ENCODE data around the gene GABRD.

GABRD gene

DNA sequence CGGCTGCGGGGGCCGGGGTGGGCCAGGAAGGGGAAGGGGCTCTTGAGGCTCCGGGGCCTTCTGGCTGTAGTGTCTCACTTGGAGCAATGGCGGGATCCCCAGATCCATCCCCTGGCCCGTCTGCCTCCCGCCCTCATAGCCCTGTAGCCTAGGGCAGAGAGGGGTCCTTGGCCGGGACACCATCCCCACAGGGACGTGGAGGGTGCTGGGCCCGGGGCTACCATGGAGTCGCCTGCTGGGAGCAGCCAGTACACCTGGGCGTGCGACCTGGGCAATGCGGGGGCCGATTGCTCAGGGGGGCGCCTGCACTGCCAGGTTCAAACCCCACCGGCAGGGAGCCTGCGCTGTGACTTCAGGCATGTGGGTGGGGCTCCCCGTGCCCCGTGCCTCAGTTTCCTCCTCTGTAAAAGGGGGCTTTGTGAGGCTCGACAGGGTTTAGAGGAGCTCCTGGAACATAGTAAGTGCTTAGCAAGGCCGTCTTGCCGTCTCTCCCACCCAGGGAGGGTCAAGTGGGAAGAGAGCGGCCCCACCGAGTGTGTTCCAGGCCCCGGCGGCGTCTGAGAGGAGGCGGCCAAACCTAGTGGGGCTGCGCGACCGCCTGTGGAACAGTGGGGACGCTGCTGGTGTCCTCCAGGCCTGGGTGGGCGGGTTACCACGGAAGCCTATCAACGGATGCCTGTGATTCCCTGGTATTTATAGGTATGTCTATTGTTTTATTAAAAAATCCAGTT, 51.8 kb downstream of the GABRD start:
- H3K27ac ChIP-seq = no peak overlapping the region
- TF ChIP-seq, protein P1, sequence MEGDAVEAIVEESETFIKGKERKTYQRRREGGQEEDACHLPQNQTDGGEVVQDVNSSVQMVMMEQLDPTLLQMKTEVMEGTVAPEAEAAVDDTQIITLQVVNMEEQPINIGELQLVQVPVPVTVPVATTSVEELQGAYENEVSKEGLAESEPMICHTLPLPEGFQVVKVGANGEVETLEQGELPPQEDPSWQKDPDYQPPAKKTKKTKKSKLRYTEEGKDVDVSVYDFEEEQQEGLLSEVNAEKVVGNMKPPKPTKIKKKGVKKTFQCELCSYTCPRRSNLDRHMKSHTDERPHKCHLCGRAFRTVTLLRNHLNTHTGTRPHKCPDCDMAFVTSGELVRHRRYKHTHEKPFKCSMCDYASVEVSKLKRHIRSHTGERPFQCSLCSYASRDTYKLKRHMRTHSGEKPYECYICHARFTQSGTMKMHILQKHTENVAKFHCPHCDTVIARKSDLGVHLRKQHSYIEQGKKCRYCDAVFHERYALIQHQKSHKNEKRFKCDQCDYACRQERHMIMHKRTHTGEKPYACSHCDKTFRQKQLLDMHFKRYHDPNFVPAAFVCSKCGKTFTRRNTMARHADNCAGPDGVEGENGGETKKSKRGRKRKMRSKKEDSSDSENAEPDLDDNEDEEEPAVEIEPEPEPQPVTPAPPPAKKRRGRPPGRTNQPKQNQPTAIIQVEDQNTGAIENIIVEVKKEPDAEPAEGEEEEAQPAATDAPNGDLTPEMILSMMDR (conservative IDR thresholded peaks at IDR 0.05) = no peak
- no peak for TF ChIP-seq ZFX (IDR thresholded peaks at IDR 0.05)

DNA sequence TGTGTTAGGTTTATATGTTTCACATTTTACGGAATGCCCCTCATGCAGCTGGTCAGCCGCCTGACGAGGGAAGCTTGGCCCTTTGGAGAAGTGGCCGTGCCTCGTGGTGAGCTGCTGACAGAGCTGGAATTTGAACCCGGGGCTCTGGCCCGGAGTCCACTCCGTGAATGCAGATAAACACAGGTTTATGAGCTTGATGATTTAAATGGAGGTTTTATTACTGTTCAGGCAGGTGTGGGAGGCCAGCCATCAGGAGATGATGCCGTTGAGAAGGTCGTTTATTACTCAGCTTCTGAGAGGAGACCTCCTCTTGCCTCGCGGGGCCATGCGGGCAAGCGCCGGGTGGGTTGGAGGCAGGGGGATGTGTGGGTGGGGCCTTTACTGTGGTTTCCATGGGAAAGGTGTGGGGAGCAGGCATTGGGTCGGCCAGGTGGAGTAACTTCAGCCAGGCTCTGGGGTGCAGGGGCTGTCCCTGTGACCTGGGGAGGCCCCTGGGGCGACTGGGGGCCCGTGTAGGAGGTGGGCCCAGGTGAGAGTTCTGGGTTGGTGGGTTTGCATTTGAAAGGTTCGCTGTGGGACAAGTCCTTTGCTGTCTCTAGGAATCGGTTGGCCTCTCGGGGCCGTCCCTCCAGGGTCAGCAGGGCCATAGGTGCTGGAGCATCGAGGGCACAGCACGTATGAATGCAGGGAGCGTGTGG, 53.1 kb downstream of the GABRD start:
- TF ChIP-seq, protein P1 (conservative IDR thresholded peaks at IDR 0.05) = no peak
- no peak for TF ChIP-seq ZFX (IDR thresholded peaks at IDR 0.05)
- H3K27ac ChIP-seq = no peak overlapping the region

DNA sequence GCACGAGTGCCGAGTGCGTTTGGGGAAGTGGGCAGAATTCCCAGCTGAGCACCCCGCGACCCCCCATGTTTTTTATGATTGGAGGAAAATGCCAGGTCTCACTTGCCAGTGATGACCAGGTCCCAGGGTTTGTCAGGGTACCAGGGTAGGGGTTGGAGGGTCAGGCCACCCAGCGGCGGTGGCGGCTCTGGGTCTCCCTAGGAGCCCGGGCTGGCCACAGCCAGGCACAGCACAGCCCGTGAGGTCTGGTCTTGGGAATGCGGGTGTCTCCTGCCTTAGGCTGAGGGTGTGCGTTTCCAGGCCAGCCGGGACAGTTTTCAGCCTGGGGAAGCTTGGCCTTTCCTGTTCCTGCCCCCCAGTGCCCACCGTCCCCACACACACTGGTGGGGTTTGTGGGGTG, 53.7 kb downstream of the GABRD start:
- TF ChIP-seq, protein P1 (conservative IDR thresholded peaks at IDR 0.05) = no peak
- no peak for TF ChIP-seq ZFX (IDR thresholded peaks at IDR 0.05)
- H3K27ac ChIP-seq = no peak overlapping the region

DNA sequence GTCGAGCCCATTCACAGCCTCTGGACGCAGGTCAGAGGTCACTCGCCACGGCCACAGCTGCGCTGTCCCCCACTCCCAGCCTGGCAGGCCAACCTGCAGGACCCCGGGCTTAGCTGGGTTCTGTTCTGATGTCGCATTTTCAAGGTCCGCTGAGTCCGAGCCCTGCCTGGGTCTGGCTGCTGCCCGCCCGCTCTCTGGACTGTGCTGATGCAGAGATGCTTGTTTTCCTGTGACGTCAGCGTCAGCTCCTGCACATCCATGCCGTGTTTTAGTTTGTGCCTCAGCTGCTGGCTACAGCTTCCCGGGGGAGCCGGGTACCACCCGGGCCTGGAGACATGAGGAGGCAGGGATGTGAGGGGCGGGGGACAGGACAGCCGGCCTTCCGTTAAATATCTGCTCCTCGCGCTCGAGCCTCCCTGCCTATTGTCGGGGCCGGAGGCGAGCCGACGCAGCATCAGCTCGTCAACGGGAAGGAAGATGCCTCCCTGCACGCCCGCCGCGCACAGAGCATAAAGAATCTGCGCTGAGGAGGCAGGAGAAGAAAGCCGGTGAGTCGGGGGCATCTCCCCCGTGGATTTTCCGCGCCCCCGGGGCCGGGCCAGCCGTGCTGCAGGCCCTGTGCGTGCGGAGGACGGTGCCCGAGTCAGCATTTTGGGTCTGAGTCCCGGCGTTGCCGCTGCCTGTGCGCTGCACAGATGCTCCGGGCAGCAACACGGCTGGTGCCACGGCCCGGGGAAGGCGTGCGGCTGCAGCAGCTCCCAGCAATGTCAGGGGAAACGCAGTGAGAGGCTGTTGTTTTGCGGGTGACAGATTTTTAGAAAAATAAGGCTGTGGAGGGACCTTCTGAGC, 54.5 kb downstream of the GABRD start:
- TF ChIP-seq ZFX (IDR thresholded peaks at IDR 0.05) = no peak
- TF ChIP-seq, protein P1 (conservative IDR thresholded peaks at IDR 0.05) = no peak
- H3K27ac ChIP-seq = no peak overlapping the region

DNA sequence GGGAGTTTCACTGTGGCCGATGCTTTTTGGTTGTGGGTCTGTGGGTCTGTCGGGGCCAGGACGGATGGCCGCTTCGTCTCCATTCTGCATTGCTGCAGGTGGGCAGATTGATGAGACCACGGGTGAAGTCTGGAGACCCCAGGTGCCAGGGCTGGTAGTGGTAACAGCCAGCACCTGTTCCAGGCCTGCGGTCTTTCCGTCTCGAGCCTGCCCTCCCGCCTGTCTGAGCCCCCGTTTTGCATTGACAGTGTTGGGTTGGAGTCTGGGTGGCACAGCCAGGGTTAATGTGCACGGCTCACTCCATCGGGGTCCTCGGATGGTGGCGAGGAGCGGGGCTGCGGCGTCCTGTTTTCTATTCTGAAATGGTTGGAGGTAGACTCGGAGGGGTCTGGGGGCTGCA, 55.3 kb downstream of the GABRD start:
- TF ChIP-seq, protein P1 (conservative IDR thresholded peaks at IDR 0.05) = no peak
- TF ChIP-seq ZFX (IDR thresholded peaks at IDR 0.05) = no peak

DNA sequence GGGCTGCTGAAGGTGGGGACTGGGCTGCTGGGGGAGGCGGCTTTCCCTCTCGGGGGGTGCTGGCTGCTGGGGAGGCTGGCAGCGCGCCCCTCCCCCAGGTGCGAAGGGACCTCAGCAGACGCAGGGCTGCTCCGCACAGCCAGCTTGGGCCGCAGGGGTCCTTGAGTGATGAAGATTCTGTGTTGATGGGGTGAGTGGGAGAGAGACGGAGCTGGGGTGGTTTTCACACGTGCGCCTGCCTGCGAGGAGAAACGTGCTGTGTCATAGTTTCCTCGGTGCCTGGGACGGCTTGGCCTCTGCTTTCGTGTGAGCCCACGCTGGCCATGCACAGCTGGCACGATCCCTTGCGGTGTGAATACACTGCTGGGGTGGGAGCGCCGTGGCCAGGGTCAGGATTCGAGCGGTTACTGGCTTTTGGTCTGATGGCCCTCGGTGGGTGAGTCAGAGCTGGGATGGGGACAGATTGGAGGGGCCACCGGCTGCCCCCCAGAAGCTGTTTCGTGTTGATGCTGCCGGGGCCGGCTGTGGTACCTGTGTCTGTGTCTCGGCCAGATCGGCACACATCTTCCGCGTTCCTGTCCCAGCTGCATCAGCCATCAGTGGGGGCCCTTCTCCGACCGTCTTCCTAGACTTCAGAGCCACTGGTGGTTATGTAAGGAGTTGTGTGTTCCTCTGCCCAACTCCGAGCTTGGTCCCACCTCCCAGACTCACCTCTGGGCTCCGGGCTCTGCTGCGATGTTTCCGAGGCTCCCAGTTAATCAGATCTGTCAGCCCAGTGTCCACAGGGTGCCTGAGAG, 56.0 kb downstream of the GABRD start:
- H3K27ac ChIP-seq = no peak overlapping the region
- TF ChIP-seq, protein P1 (conservative IDR thresholded peaks at IDR 0.05) = no peak
- TF ChIP-seq ZFX (IDR thresholded peaks at IDR 0.05) = no peak

More for the DNA sequence above, 55.3 kb downstream of the GABRD start:
- no peak overlapping the region for H3K27ac ChIP-seq
